MM.1S (cell line): Measurements from ENCODE around the gene PTPRB.

Experiments
- DNase-seq: peaks from one replicate; pipeline ENCODE4 v3.0.0-alpha.2; 2015
- H2AFZ ChIP-seq: fragments of 300-600 bp; sonication (generic); 2 replicates; pipeline ENCODE4 v1.6.0; 2016; ENCODE audit warnings: antibody characterized with exemption, low read length
- H3F3A ChIP-seq: fragments of 300-600 bp; sonication (generic); 2 replicates; pipeline ENCODE4 v1.6.1; 2016; ENCODE audit warnings: mild to moderate bottlenecking, antibody characterized with exemption, low read length, moderate library complexity, mixed read lengths; ENCODE audit not compliant: insufficient read depth
- H3K27ac ChIP-seq: fragments of 300-600 bp; sonication (generic); 2 replicates; pipeline ENCODE4 v1.5.1; 2016; ENCODE audit warnings: mild to moderate bottlenecking, low read length
- H3K27me3 ChIP-seq: fragments of 300-600 bp; sonication (generic); replicated peaks from 2 replicates; pipeline ENCODE4 v1.6.0; 2016; ENCODE audit warnings: low read length; ENCODE audit not compliant: insufficient read depth
- H3K36me3 ChIP-seq: fragments of 300-600 bp; sonication (generic); replicated peaks from 2 replicates; pipeline ENCODE4 v1.6.1; 2016; ENCODE audit warnings: mild to moderate bottlenecking, low read length, mixed read lengths; ENCODE audit not compliant: insufficient read depth
- H3K4me1 ChIP-seq: fragments of 300-600 bp; sonication (generic); 2 replicates; pipeline ENCODE4 v1.6.1; 2016; ENCODE audit warnings: low read length, mixed read lengths
- H3K4me2 ChIP-seq: fragments of 300-600 bp; sonication (generic); 2 replicates; pipeline ENCODE4 v1.6.0; 2016; ENCODE audit warnings: low read depth, low read length
- H3K4me3 ChIP-seq: fragments of 300-600 bp; sonication (generic); 2 replicates; pipeline ENCODE4 v1.5.1; 2016; ENCODE audit warnings: low read length, mixed read lengths
- H3K79me2 ChIP-seq: fragments of 300-600 bp; sonication (generic); 2 replicates; pipeline ENCODE4 v1.6.1; 2016; ENCODE audit warnings: mixed run types, low read length, mixed read lengths
- H3K9ac ChIP-seq: fragments of 300-600 bp; sonication (generic); 2 replicates; pipeline ENCODE4 v1.6.1; 2016; ENCODE audit warnings: low read length, mixed read lengths
- H3K9me2 ChIP-seq: fragments of 300-600 bp; sonication (generic); replicated peaks from 2 replicates; pipeline ENCODE4 v1.6.1; 2016; ENCODE audit warnings: mild to moderate bottlenecking, low read length, mixed read lengths; ENCODE audit not compliant: insufficient read depth
- H3K9me3 ChIP-seq: fragments of 300-600 bp; sonication (generic); replicated peaks from 2 replicates; pipeline ENCODE4 v1.6.1; 2016; ENCODE audit warnings: mild to moderate bottlenecking, low read length, mixed read lengths; ENCODE audit not compliant: insufficient read depth
- H4K20me1 ChIP-seq: fragments of 300-600 bp; sonication (generic); 2 replicates; pipeline ENCODE4 v1.6.1; 2016; ENCODE audit warnings: mild to moderate bottlenecking, low read length, moderate library complexity, mixed read lengths; ENCODE audit not compliant: insufficient read depth
- EZH2 ChIP-seq: fragments of 300-600 bp; sonication (generic); optimal IDR thresholded peaks from 2 replicates; pipeline ENCODE3; 2017; ENCODE audit warnings: low read depth, mild to moderate bottlenecking, antibody characterized with exemption, low read length, mixed read lengths
- EZH2phosphoT487 ChIP-seq: fragments of 300-600 bp; sonication (generic); IDR thresholded peaks from 2 replicates; pipeline ENCODE4 v1.6.1; 2018; ENCODE audit warnings: antibody characterized with exemption, low read length
- TF ChIP-seq, protein P1 (sequence below): fragments of 300-600 bp; sonication (generic); IDR thresholded peaks from 2 replicates; pipeline ENCODE4 v1.5.1; 2016; ENCODE audit warnings: antibody characterized with exemption, low read length, mixed read lengths

PTPRB gene

DNA sequence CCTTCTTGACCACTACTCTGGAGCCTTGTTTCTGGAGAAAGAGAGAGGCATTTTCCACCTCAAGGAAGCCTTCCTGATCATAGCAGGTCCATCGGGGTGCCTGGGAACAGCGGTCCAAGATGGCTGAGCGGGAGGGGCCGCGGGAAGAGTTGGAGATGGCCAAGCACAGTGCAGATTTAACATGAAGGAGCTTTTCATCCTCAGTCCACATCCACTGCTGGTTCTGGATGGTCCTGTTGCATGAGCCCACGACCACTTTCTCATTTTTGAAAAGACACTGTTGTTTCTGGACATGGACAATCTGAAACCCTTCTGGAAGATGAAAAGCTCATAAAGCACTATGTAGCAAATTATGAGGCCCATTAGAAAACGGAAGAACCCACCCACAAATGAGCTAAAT lies 1.5 kb downstream of the PTPRB start:
- DNase-seq, result no peak
- Histone ChIP-seq H3K79me2 (no peaks in the 10 kb centered on the region), H3K9ac (no peak overlapping the region), H3F3A (no peaks in the 10 kb centered on the region), H3K27ac (no peak overlapping the region), H2AFZ (no peak overlapping the region), H3K36me3 (no peaks in the 10 kb centered on the region), H3K9me3 (no peaks in the 10 kb centered on the region), H3K27me3 (no peaks in the 10 kb centered on the region), H3K4me3 (no peak overlapping the region), H3K9me2 (no peaks in the 10 kb centered on the region), H3K4me2 (no peak overlapping the region), H4K20me1 (no peaks in the 10 kb centered on the region), H3K4me1 (no peaks in the 10 kb centered on the region)
- TF ChIP-seq EZH2phosphoT487 (no peak), EZH2 (no peak)
- TF ChIP-seq, protein P1, sequence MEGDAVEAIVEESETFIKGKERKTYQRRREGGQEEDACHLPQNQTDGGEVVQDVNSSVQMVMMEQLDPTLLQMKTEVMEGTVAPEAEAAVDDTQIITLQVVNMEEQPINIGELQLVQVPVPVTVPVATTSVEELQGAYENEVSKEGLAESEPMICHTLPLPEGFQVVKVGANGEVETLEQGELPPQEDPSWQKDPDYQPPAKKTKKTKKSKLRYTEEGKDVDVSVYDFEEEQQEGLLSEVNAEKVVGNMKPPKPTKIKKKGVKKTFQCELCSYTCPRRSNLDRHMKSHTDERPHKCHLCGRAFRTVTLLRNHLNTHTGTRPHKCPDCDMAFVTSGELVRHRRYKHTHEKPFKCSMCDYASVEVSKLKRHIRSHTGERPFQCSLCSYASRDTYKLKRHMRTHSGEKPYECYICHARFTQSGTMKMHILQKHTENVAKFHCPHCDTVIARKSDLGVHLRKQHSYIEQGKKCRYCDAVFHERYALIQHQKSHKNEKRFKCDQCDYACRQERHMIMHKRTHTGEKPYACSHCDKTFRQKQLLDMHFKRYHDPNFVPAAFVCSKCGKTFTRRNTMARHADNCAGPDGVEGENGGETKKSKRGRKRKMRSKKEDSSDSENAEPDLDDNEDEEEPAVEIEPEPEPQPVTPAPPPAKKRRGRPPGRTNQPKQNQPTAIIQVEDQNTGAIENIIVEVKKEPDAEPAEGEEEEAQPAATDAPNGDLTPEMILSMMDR, result no peak

DNA sequence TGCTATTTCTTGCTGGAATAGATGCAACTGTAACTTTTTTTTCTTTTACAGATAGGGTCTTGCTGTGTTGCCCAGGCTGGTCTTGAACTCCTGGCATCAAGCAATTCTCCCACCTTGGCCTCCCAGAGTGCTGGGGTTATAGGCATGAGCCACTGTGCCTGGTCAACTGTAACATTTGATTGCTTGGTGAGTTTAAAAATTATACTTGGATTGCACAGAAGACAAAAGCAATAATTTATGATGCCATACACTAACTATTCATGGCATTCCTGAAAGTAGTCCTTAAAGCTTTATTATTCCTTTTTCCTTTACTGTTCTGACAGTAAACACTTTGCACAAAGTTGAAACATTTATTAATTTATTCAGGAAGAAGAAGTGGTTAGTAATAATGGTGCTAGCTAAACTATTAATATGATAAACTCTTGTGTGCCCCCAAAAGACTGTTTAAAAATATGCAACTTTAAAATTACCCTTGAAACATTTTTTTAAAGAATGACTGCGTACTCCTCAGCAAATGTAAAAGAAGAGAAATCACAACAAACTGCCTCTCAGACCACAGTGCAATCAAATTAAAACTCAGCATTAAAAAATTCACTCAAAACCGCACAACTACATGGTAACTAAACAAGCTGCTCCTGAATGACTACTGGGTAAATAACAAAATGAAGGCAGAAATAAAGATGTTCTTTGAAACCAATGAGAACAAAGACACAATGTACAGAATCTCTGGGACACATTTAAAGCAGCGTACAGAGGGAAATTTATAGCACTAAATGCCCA lies 8.3 kb downstream of the PTPRB start:
- no peaks in the 10 kb centered on the region for H3K9me3 ChIP-seq
- H4K20me1 ChIP-seq, result no peaks in the 10 kb centered on the region
- no peak overlapping the region for H3K9ac ChIP-seq
- H3K36me3 ChIP-seq, result no peaks in the 10 kb centered on the region
- no peaks in the 10 kb centered on the region for H3K4me1 ChIP-seq
- no peak overlapping the region for H3K27ac ChIP-seq
- H3K4me3 ChIP-seq, result no peak overlapping the region
- H3K9me2 ChIP-seq, result no peaks in the 10 kb centered on the region
- TF ChIP-seq EZH2 (no peak), EZH2phosphoT487 (no peak)
- TF ChIP-seq, protein P1, result no peak
- H3K4me2 ChIP-seq, result no peak overlapping the region
- no peaks in the 10 kb centered on the region for H3F3A ChIP-seq
- no peaks in the 10 kb centered on the region for H3K79me2 ChIP-seq
- H2AFZ ChIP-seq, result no peak overlapping the region
- no peak for DNase-seq
- no peaks in the 10 kb centered on the region for H3K27me3 ChIP-seq

DNA sequence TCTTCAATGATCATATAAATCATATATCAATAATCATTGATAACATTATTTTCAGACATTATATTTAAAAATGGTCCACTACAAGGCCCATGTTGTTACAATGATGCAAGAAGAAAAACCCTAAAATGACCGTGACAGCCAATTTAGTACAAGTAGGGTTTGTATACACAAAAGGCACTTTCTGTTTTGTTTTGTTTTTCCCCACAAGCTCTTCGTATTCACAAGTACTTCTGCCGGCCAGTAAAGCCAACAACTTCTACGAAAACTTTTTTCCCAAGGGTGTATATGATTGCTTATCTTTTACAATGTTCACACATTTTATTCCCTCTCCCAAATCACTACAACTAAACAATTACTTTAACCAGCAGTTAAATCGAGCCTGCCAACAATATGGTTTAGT lies 9.6 kb downstream of the PTPRB start:
- H3K4me3 ChIP-seq, result peak overlapping the region; percentile 10; the same call in 1 of the 2 replicates
- H3F3A ChIP-seq, result no peaks in the 10 kb centered on the region
- no peaks in the 10 kb centered on the region for H3K79me2 ChIP-seq
- TF ChIP-seq EZH2 (no peak), EZH2phosphoT487 (no peak)
- TF ChIP-seq, protein P1, result no peak
- H3K4me2 ChIP-seq, result peak overlapping the region; percentile 11; the same call in 1 of the 2 replicates
- H3K27ac ChIP-seq, result no peak overlapping the region
- no peaks in the 10 kb centered on the region for H3K36me3 ChIP-seq
- peak; percentile 27 for DNase-seq
- no peaks in the 10 kb centered on the region for H3K27me3 ChIP-seq
- H2AFZ ChIP-seq, result peak overlapping the region; percentile 20; the same call in 1 of the 2 replicates
- H3K4me1 ChIP-seq, result no peaks in the 10 kb centered on the region
- H3K9me2 ChIP-seq, result no peaks in the 10 kb centered on the region
- H3K9me3 ChIP-seq, result no peaks in the 10 kb centered on the region
- no peaks in the 10 kb centered on the region for H4K20me1 ChIP-seq
- no peak overlapping the region for H3K9ac ChIP-seq
